SK-N-SH (cell line): Measurements from ENCODE around the gene SHMT1. TPM values are rescaled to one million over a fixed set of nuclear protein-coding genes. Genes with fewer than 3 reads are reported as not detected.

Source experiments
- CTCF ChIA-PET: fragments of 300-600, 350-600 bp; formaldehyde crosslinking; extraction: SDS; loops from one replicate; lab custom pipeline; 2021; lab: Yijun Ruan, JAX
- POLR2A ChIA-PET: fragments of 350-600 bp; sonication (Branson Sonifier 250); formaldehyde crosslinking; extraction: SDS; loops from one replicate; lab custom pipeline; 2020; ENCODE audit warnings: antibody characterized with exemption, inconsistent platforms; lab: Yijun Ruan, JAX
- DNase-seq: peaks from one replicate; pipeline ENCODE4 v3.0.0; 2012
- H2AFZ ChIP-seq: fragments of 200-600 bp; sonication (generic); 2 replicates; pipeline ENCODE4 v1.8.1; 2016; ENCODE audit warnings: antibody characterized with exemption, mild to moderate bottlenecking, low read depth
- H3F3A ChIP-seq: fragments of 200-600 bp; sonication (generic); replicated peaks from 2 replicates; pipeline ENCODE3; 2016; ENCODE audit warnings: antibody characterized with exemption, mild to moderate bottlenecking; ENCODE audit not compliant: insufficient read depth
- H3K27ac ChIP-seq, 2 experiments: fragments of 200-500 bp in 1 of 2; fragments of 200-600 bp in 1 of 2; sonication (Bioruptor generic) in 1 of 2; sonication (generic), shearing (Covaris generic) in 1 of 2; 2 replicates each; pipeline versions ENCODE4 v1.5.1 to v1.6.1; 2014 to 2016; ENCODE audit warnings: low read depth in 2 of 2, inconsistent platforms in 1 of 2, low read length in 1 of 2, mild to moderate bottlenecking in 1 of 2, mixed read lengths in 1 of 2
- H3K27me3 ChIP-seq: fragments of 200-600 bp; sonication (generic), shearing (Covaris generic); 2 replicates; pipeline ENCODE4 v1.6.1; 2016; ENCODE audit warnings: mixed run types; ENCODE audit not compliant: insufficient read depth
- H3K36me3 ChIP-seq, 2 experiments: fragments of 200-500 bp in 1 of 2; fragments of 200-600 bp in 1 of 2; sonication (Bioruptor generic) in 1 of 2; sonication (generic) in 1 of 2; replicated peaks in 1 of 2; 2 replicates each; pipeline versions ENCODE3 to v1.5.1; 2014 to 2016; ENCODE audit warnings: low read length in 1 of 2, mild to moderate bottlenecking in 1 of 2; ENCODE audit not compliant: insufficient read depth in 2 of 2, control insufficient read depth in 1 of 2
- H3K4me1 ChIP-seq, 2 experiments: fragments of 200-500 bp in 1 of 2; fragments of 200-600 bp in 1 of 2; sonication (Bioruptor generic) in 1 of 2; sonication (generic), shearing (Covaris generic) in 1 of 2; 2 replicates each; pipeline versions ENCODE4 v1.5.1 to v1.6.1; 2014 to 2016; ENCODE audit warnings: low read depth in 1 of 2, low read length in 1 of 2, mixed run types in 1 of 2; ENCODE audit not compliant: insufficient read depth in 2 of 2, control insufficient read depth in 1 of 2
- H3K4me2 ChIP-seq: fragments of 200-600 bp; sonication (generic), shearing (Covaris generic); 2 replicates; pipeline ENCODE4 v1.6.1; 2017; ENCODE audit warnings: mixed run types
- H3K4me3 ChIP-seq, 2 experiments: fragments of 200-500 bp in 1 of 2; fragments of 200-600 bp in 1 of 2; sonication (Bioruptor generic) in 1 of 2; sonication (generic), shearing (Covaris generic) in 1 of 2; 2 replicates each; pipeline versions ENCODE4 v1.5.1 to v1.8.1; 2014 to 2016; ENCODE audit warnings: low read depth in 2 of 2, inconsistent platforms in 1 of 2, low read length in 1 of 2, mild to moderate bottlenecking in 1 of 2, mixed read lengths in 1 of 2, moderate library complexity in 1 of 2
- H3K79me2 ChIP-seq: fragments of 200-600 bp; sonication (generic); 2 replicates; pipeline ENCODE4 v1.8.1; 2017; ENCODE audit warnings: mild to moderate bottlenecking; ENCODE audit not compliant: insufficient read depth
- H3K9ac ChIP-seq: fragments of 200-600 bp; sonication (generic); 2 replicates; pipeline ENCODE4 v1.6.1; 2017; ENCODE audit warnings: mixed run types
- H3K9me2 ChIP-seq: fragments of 200-600 bp; sonication (generic); 2 replicates; pipeline ENCODE4 v1.6.1; 2017; ENCODE audit warnings: mixed run types
- H3K9me3 ChIP-seq: fragments of 200-600 bp; sonication (generic); 2 replicates; pipeline ENCODE4 v1.6.1; 2017; ENCODE audit warnings: mixed run types, mild to moderate bottlenecking, moderate library complexity
- H4K20me1 ChIP-seq: fragments of 200-600 bp; sonication (generic); 2 replicates; pipeline ENCODE4 v1.6.1; 2017; ENCODE audit warnings: mild to moderate bottlenecking, mixed run types; ENCODE audit not compliant: insufficient read depth
- EP300 ChIP-seq, 2 experiments: IDR thresholded peaks; 2 replicates each; pipeline versions ENCODE4 v1.4.0 to v1.6.1; 2012; ENCODE audit warnings: borderline replicate concordance in 1 of 2, low read depth in 1 of 2, low read length in 1 of 2
- EZH2phosphoT487 ChIP-seq: fragments of 200-600 bp; sonication (generic); IDR thresholded peaks from 2 replicates; pipeline ENCODE4 v1.6.1; 2017; ENCODE audit warnings: low read depth, mixed run types, mild to moderate bottlenecking, antibody characterized with exemption, moderate library complexity, borderline replicate concordance
- FOSL2 ChIP-seq: IDR thresholded peaks from 2 replicates; pipeline ENCODE4 v1.4.0; 2012; ENCODE audit warnings: low read depth, mild to moderate bottlenecking, moderate library complexity, borderline replicate concordance
- FOXM1 ChIP-seq: IDR thresholded peaks from 2 replicates; pipeline ENCODE4 v1.4.0; 2012; ENCODE audit warnings: low read depth, mild to moderate bottlenecking
- JUND ChIP-seq: IDR thresholded peaks from 2 replicates; pipeline ENCODE4 v1.4.0; 2012
- NRF1 ChIP-seq: IDR thresholded peaks from 2 replicates; pipeline ENCODE4 v1.6.1; 2012; ENCODE audit warnings: low read depth, mild to moderate bottlenecking, low read length
- RCOR1 ChIP-seq: fragments of 150-350 bp; IDR thresholded peaks from 2 replicates; pipeline ENCODE4 v1.6.1; 2017; ENCODE audit warnings: antibody characterized with exemption, low read length
- RFX5 ChIP-seq: IDR thresholded peaks from 2 replicates; pipeline ENCODE4 v1.6.1; 2012; ENCODE audit warnings: mild to moderate bottlenecking, improper control_type of control experiment, low read length
- SMC3 ChIP-seq: IDR thresholded peaks from 2 replicates; pipeline ENCODE4 v1.6.1; 2012; ENCODE audit warnings: low read depth, low read length, improper control_type of control experiment
- TAF1 ChIP-seq: IDR thresholded peaks from 2 replicates; pipeline ENCODE4 v1.6.1; 2012; ENCODE audit warnings: low read depth, mild to moderate bottlenecking, low read length, moderate library complexity, borderline replicate concordance
- TEAD4 ChIP-seq: IDR thresholded peaks from 2 replicates; pipeline ENCODE4 v1.4.0; 2012; ENCODE audit warnings: mild to moderate bottlenecking, borderline replicate concordance; ENCODE audit not compliant: insufficient read depth
- YY1 ChIP-seq: IDR thresholded peaks from 2 replicates; pipeline ENCODE4 v1.4.0; 2012; ENCODE audit warnings: low read depth, mild to moderate bottlenecking
- WGBS: methylation state at CpG from one replicate; pipeline ENCODE4 v1.1.6; 2017; ENCODE audit warnings: low lambda C conversion rate; 5-methylcytosine and 5-hydroxymethylcytosine counted together
- polyA plus RNA-seq, 3 experiments: library from polyadenylated mRNA; depleted of rRNA; stranded (reverse); fragments of >200 nt; gene quantifications; 2 replicates each; pipeline ENCODE4 v1.2.3, GENCODE V29; 2012
- TF ChIP-seq, protein P1 (sequence below): fragments of 200-600 bp; sonication (generic); IDR thresholded peaks from 2 replicates; pipeline ENCODE4 v1.6.1; 2017; ENCODE audit warnings: antibody characterized with exemption, mild to moderate bottlenecking, moderate library complexity
- TF ChIP-seq, protein P2 (sequence below): IDR thresholded peaks from 2 replicates; pipeline ENCODE4 v1.4.0; 2012; ENCODE audit warnings: low read depth, borderline replicate concordance
- TF ChIP-seq, protein P3 (sequence below): IDR thresholded peaks from 2 replicates; pipeline ENCODE4; 2012
- TF ChIP-seq, protein P4 (sequence below): IDR thresholded peaks from 2 replicates; pipeline ENCODE4 v1.4.0; 2012; ENCODE audit warnings: low read depth, borderline replicate concordance
- TF ChIP-seq, protein P5 (sequence below): fragments of 150-350 bp; IDR thresholded peaks from 2 replicates; pipeline ENCODE4 v1.6.1; 2017; ENCODE audit warnings: antibody characterized with exemption, low read length, low read depth, borderline replicate concordance

Gene SHMT1
- polyA plus RNA-seq, 1 of the 3 experiments (the other 2 are of a cell fraction) = 17.0 TPM

DNA sequence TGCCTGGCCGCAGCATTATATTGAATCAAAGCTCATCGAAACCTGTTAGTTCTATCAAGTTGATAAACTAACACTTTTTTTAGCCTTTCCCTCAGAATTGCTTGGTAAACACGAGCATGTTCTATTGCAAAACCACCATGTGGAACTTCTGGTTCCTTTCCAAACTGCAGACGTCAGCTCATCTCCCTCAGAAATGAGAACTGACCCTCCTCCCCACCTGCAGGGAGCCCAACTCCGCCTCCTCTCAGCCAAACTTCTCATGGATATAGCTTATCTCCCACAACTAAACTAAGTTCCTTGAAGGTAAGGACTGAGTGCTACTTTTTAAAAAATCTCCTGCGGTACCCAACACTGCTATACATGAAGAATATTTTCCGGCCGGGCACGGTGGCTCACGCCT, 6.7 kb downstream of the SHMT1 start:
- Histone ChIP-seq H2AFZ (no peak overlapping the region), H4K20me1 (no peaks in the 10 kb centered on the region), H3K9me3 (no peaks in the 10 kb centered on the region), H3K27ac (no peak overlapping the region), H3K27me3 (no peaks in the 10 kb centered on the region), H3K4me3 (no peak overlapping the region), H3K79me2 (peaks cover 7% of the 10 kb centered on the region; the same call in 1 of the 2 replicates), H3F3A (peaks cover 5% of the 10 kb centered on the region), H3K4me1 (no peaks in the 10 kb centered on the region), H3K9ac (no peak overlapping the region), H3K4me2 (no peak overlapping the region), H3K9me2 (no peaks in the 10 kb centered on the region), H3K36me3 (peaks cover 0 to 6% of the 10 kb centered on the region in 2 experiments)
- WGBS = 94% methylated on average over 10 of the region's 10 CpGs
- CTCF ChIA-PET = no interaction called here
- TF ChIP-seq SMC3 = no peak
- TF ChIP-seq JUND = no peak
- no peak for TF ChIP-seq TEAD4
- no peak for DNase-seq
- POLR2A ChIA-PET = no interaction called here

DNA sequence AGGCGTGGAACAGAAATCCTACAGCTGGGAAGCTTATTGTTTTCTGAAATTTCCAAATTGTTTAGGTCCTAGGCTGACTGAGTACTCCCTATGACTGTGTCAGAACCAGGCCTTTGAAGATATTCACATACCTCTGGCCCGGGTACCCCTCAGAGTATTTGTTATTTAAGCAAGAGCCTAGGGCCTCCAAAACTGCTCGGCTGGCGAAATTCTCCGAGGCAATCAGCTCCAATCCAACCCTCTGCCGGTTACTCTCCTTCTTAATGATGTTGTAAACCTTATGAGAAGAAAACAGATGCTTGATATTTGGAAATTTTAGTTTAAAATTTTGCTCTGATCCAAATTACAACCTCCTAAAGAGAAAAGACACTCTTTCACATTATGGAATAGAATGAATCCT, 9.8 kb downstream of the SHMT1 start:
- H3K27ac ChIP-seq = no peak overlapping the region
- no peak for DNase-seq
- no peaks in the 10 kb centered on the region for H3K27me3 ChIP-seq
- H3K4me2 ChIP-seq = no peak overlapping the region
- H3F3A ChIP-seq = peaks cover 5% of the 10 kb centered on the region
- ChIA-PET POLR2A (no interaction called here), CTCF (no interaction called here)
- H3K4me1 ChIP-seq = no peaks in the 10 kb centered on the region
- peaks cover 0 to 6% of the 10 kb centered on the region in 2 experiments for H3K36me3 ChIP-seq
- no peaks in the 10 kb centered on the region for H3K9me2 ChIP-seq
- H3K79me2 ChIP-seq = no peaks in the 10 kb centered on the region
- no peaks in the 10 kb centered on the region for H3K9me3 ChIP-seq
- WGBS = 87% methylated on average over 6 of the region's 6 CpGs
- no peaks in the 10 kb centered on the region for H4K20me1 ChIP-seq
- TF ChIP-seq, protein P1, sequence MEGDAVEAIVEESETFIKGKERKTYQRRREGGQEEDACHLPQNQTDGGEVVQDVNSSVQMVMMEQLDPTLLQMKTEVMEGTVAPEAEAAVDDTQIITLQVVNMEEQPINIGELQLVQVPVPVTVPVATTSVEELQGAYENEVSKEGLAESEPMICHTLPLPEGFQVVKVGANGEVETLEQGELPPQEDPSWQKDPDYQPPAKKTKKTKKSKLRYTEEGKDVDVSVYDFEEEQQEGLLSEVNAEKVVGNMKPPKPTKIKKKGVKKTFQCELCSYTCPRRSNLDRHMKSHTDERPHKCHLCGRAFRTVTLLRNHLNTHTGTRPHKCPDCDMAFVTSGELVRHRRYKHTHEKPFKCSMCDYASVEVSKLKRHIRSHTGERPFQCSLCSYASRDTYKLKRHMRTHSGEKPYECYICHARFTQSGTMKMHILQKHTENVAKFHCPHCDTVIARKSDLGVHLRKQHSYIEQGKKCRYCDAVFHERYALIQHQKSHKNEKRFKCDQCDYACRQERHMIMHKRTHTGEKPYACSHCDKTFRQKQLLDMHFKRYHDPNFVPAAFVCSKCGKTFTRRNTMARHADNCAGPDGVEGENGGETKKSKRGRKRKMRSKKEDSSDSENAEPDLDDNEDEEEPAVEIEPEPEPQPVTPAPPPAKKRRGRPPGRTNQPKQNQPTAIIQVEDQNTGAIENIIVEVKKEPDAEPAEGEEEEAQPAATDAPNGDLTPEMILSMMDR = no peak
- TF ChIP-seq, protein P2, sequence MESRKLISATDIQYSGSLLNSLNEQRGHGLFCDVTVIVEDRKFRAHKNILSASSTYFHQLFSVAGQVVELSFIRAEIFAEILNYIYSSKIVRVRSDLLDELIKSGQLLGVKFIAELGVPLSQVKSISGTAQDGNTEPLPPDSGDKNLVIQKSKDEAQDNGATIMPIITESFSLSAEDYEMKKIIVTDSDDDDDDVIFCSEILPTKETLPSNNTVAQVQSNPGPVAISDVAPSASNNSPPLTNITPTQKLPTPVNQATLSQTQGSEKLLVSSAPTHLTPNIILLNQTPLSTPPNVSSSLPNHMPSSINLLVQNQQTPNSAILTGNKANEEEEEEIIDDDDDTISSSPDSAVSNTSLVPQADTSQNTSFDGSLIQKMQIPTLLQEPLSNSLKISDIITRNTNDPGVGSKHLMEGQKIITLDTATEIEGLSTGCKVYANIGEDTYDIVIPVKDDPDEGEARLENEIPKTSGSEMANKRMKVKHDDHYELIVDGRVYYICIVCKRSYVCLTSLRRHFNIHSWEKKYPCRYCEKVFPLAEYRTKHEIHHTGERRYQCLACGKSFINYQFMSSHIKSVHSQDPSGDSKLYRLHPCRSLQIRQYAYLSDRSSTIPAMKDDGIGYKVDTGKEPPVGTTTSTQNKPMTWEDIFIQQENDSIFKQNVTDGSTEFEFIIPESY = no peak
- no peak for TF ChIP-seq JUND
- TF ChIP-seq NRF1 = no peak
- TF ChIP-seq, protein P3, sequence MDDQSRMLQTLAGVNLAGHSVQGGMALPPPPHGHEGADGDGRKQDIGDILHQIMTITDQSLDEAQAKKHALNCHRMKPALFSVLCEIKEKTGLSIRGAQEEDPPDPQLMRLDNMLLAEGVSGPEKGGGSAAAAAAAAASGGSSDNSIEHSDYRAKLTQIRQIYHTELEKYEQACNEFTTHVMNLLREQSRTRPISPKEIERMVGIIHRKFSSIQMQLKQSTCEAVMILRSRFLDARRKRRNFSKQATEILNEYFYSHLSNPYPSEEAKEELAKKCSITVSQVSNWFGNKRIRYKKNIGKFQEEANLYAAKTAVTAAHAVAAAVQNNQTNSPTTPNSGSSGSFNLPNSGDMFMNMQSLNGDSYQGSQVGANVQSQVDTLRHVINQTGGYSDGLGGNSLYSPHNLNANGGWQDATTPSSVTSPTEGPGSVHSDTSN = no peak
- no peak for TF ChIP-seq EZH2phosphoT487
- TF ChIP-seq FOSL2 = no peak
- TF ChIP-seq, protein P4, sequence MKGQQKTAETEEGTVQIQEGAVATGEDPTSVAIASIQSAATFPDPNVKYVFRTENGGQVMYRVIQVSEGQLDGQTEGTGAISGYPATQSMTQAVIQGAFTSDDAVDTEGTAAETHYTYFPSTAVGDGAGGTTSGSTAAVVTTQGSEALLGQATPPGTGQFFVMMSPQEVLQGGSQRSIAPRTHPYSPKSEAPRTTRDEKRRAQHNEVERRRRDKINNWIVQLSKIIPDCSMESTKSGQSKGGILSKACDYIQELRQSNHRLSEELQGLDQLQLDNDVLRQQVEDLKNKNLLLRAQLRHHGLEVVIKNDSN = no peak
- TF ChIP-seq YY1 = no peak
- no peak for TF ChIP-seq FOXM1
- no peak for TF ChIP-seq RFX5
- no peak for TF ChIP-seq EP300 (IDR thresholded peaks at IDR 0.05; ENCODE audit: borderline replicate concordance in 1 of 2, low read depth in 1 of 2, low read length in 1 of 2)
- TF ChIP-seq, protein P5, sequence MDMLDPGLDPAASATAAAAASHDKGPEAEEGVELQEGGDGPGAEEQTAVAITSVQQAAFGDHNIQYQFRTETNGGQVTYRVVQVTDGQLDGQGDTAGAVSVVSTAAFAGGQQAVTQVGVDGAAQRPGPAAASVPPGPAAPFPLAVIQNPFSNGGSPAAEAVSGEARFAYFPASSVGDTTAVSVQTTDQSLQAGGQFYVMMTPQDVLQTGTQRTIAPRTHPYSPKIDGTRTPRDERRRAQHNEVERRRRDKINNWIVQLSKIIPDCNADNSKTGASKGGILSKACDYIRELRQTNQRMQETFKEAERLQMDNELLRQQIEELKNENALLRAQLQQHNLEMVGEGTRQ = no peak
- no peak for TF ChIP-seq TAF1
- no peak for TF ChIP-seq SMC3
- TF ChIP-seq RCOR1 = no peak
- no peak overlapping the region for H2AFZ ChIP-seq
- no peak overlapping the region for H3K9ac ChIP-seq
- no peak overlapping the region for H3K4me3 ChIP-seq
